HL-60 (cell line): Measurements from ENCODE around the gene BRAP.

ENCODE experiments used
- CTCF ChIP-seq: IDR thresholded peaks from one replicate; pipeline ENCODE4 v1.5.1; 2011; ENCODE audit warnings: low read length, control low read depth, inconsistent platforms; ENCODE audit not compliant: insufficient read depth
- REST ChIP-seq: IDR thresholded peaks from 2 replicates; pipeline ENCODE4 v1.6.1; 2012; ENCODE audit warnings: low read depth; ENCODE audit not compliant: insufficient replicate concordance

- TF ChIP-seq REST (no peak), CTCF (no peak)
Observed at GRCh38 chr12:111650912-111651311, 34.8 kb downstream of the BRAP start.
